ENCODE measurements around the gene ABLIM2.

DNA sequence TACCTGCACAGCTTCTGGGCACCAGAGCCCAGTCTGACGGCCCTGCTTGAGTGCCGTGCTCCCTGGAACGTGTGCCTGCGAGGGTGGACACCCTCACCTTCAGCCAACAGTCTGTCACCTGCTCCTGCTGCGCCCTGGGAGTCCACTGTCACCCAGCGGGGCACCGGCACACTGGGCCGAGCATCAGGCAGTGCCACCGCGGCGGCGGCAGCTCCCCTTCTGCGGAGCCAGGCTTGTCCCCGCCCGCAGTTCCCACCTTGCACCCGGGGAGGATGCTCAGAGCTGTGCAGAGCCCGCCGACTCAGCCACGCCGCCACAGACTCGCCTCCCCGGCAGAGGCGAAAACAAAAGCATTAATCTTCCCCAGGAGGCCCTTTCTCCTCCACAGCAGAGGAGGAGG lies 86.8 kb downstream of the ABLIM2 start:
- TF ChIP-seq POLR2A (IDR thresholded peaks at IDR 0.05) = no peak
- TF ChIP-seq, protein P1, sequence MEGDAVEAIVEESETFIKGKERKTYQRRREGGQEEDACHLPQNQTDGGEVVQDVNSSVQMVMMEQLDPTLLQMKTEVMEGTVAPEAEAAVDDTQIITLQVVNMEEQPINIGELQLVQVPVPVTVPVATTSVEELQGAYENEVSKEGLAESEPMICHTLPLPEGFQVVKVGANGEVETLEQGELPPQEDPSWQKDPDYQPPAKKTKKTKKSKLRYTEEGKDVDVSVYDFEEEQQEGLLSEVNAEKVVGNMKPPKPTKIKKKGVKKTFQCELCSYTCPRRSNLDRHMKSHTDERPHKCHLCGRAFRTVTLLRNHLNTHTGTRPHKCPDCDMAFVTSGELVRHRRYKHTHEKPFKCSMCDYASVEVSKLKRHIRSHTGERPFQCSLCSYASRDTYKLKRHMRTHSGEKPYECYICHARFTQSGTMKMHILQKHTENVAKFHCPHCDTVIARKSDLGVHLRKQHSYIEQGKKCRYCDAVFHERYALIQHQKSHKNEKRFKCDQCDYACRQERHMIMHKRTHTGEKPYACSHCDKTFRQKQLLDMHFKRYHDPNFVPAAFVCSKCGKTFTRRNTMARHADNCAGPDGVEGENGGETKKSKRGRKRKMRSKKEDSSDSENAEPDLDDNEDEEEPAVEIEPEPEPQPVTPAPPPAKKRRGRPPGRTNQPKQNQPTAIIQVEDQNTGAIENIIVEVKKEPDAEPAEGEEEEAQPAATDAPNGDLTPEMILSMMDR (IDR thresholded peaks at IDR 0.05 in 4 of 5, conservative IDR thresholded peaks at IDR 0.05 in 1 of 5) = no peak

Data from gastrocnemius medialis (tissue), 4 donors.